Measurements from ENCODE around the gene AOX1. TPM values are rescaled to one million over a fixed set of nuclear protein-coding genes. Genes with fewer than 3 reads are reported as not detected.

The AOX1 gene
- total RNA-seq, 1 experiment from 2014 or later, result 57.2 TPM

GRCh38 chr2:200622106-200622505 lies 36.3 kb downstream of the AOX1 start:
- Histone ChIP-seq H3K27me3 (ENCODE audit: low read length) (no peaks in the 10 kb centered on the region), H3K9me3 (ENCODE audit: low read length) (no peaks in the 10 kb centered on the region), H3K4me3 (ENCODE audit: low read length) (no peak overlapping the region), H3F3A (ENCODE audit: low read length, unreplicated experiment) (no peaks in the 10 kb centered on the region), H3K9ac (ENCODE audit: low read length) (no peak overlapping the region), H3K9me2 (replicated peaks; ENCODE audit: low read length) (no peaks in the 10 kb centered on the region), H4K20me1 (ENCODE audit: low read length) (no peaks in the 10 kb centered on the region), H3K36me3 (ENCODE audit: low read depth, low read length) (no peaks in the 10 kb centered on the region), H3K79me2 (ENCODE audit: low read length) (no peaks in the 10 kb centered on the region), H3K27ac (ENCODE audit: low read length) (no peak overlapping the region), H3K4me2 (ENCODE audit: low read length) (no peak overlapping the region), H2AFZ (ENCODE audit: low read length) (no peak overlapping the region), H3K4me1 (ENCODE audit: insufficient read depth, low read length) (peaks cover 30% of the 10 kb centered on the region)
- ATAC-seq, result no peak
- BruUV-seq (replicated peaks), result no TSS peak
- POLR2A ChIA-PET (ENCODE audit: unreplicated experiment), result no interaction called here
- CTCF ChIA-PET, result no interaction called here
- no peak for DNase-seq
- TF ChIP-seq CTCF (conservative IDR thresholded peaks at IDR 0.05; ENCODE audit: low read depth, low read length), result no peak
- TF ChIP-seq EZH2phosphoT487 (IDR thresholded peaks at IDR 0.05; ENCODE audit: borderline replicate concordance, low read length), result no peak
- no peak for TF ChIP-seq EZH2 (IDR thresholded peaks at IDR 0.05; ENCODE audit: low read length, unreplicated experiment)
- intact Hi-C loops (cut with micrococcal nuclease), result no loop called here

GRCh38 chr2:200624026-200624425 lies 38.2 kb downstream of the AOX1 start:
- BruUV-seq (replicated peaks), result no TSS peak
- H3F3A ChIP-seq (ENCODE audit: low read length, unreplicated experiment), result no peaks in the 10 kb centered on the region
- no peak for TF ChIP-seq EZH2 (IDR thresholded peaks at IDR 0.05; ENCODE audit: low read length, unreplicated experiment)
- no peak for TF ChIP-seq EZH2phosphoT487 (IDR thresholded peaks at IDR 0.05; ENCODE audit: borderline replicate concordance, low read length)
- no peak for TF ChIP-seq CTCF (conservative IDR thresholded peaks at IDR 0.05; ENCODE audit: low read depth, low read length)
- DNase-seq, result no peak
- no peak for ATAC-seq
- intact Hi-C loops (cut with micrococcal nuclease), result no loop called here
- H2AFZ ChIP-seq (ENCODE audit: low read length), result no peak overlapping the region
- H3K27ac ChIP-seq (ENCODE audit: low read length), result no peak overlapping the region
- H3K36me3 ChIP-seq (ENCODE audit: low read depth, low read length), result no peaks in the 10 kb centered on the region
- no peak overlapping the region for H3K9ac ChIP-seq (ENCODE audit: low read length)
- H3K4me3 ChIP-seq (ENCODE audit: low read length), result no peak overlapping the region
- ChIA-PET CTCF (no interaction called here), POLR2A (ENCODE audit: unreplicated experiment) (no interaction called here)
- no peaks in the 10 kb centered on the region for H3K27me3 ChIP-seq (ENCODE audit: low read length)
- no peaks in the 10 kb centered on the region for H4K20me1 ChIP-seq (ENCODE audit: low read length)
- H3K9me2 ChIP-seq (replicated peaks; ENCODE audit: low read length), result no peaks in the 10 kb centered on the region
- H3K4me1 ChIP-seq (ENCODE audit: insufficient read depth, low read length), result peaks cover 28% of the 10 kb centered on the region
- no peaks in the 10 kb centered on the region for H3K79me2 ChIP-seq (ENCODE audit: low read length)
- H3K4me2 ChIP-seq (ENCODE audit: low read length), result no peak overlapping the region
- no peaks in the 10 kb centered on the region for H3K9me3 ChIP-seq (ENCODE audit: low read length)

GRCh38 chr2:200624658-200625057 lies 38.8 kb downstream of the AOX1 start:
- no peak overlapping the region for H2AFZ ChIP-seq (ENCODE audit: low read length)
- no peaks in the 10 kb centered on the region for H3K9me2 ChIP-seq (replicated peaks; ENCODE audit: low read length)
- ATAC-seq, result no peak
- DNase-seq, result peak; percentile 14
- no peaks in the 10 kb centered on the region for H3K36me3 ChIP-seq (ENCODE audit: low read depth, low read length)
- no peaks in the 10 kb centered on the region for H3F3A ChIP-seq (ENCODE audit: low read length, unreplicated experiment)
- no peak overlapping the region for H3K9ac ChIP-seq (ENCODE audit: low read length)
- H3K27ac ChIP-seq (ENCODE audit: low read length), result no peak overlapping the region
- peaks cover 22% of the 10 kb centered on the region for H3K4me1 ChIP-seq (ENCODE audit: insufficient read depth, low read length)
- BruUV-seq (replicated peaks), result no TSS peak
- intact Hi-C loops (cut with micrococcal nuclease), result no loop called here
- H4K20me1 ChIP-seq (ENCODE audit: low read length), result no peaks in the 10 kb centered on the region
- no peak overlapping the region for H3K4me2 ChIP-seq (ENCODE audit: low read length)
- TF ChIP-seq CTCF (conservative IDR thresholded peaks at IDR 0.05; ENCODE audit: low read depth, low read length) (no peak), EZH2 (IDR thresholded peaks at IDR 0.05; ENCODE audit: low read length, unreplicated experiment) (no peak)
- H3K4me3 ChIP-seq (ENCODE audit: low read length), result no peak overlapping the region
- no peaks in the 10 kb centered on the region for H3K79me2 ChIP-seq (ENCODE audit: low read length)
- H3K9me3 ChIP-seq (ENCODE audit: low read length), result no peaks in the 10 kb centered on the region
- ChIA-PET POLR2A (ENCODE audit: unreplicated experiment) (no interaction called here), CTCF (no interaction called here)
- no peaks in the 10 kb centered on the region for H3K27me3 ChIP-seq (ENCODE audit: low read length)
